ENCODE data around the gene PSMD12.

Gene PSMD12

GRCh38 chr17:67289181-67289876 is 77.0 kb downstream of the PSMD12 start:
- no peak overlapping the region for H3K27ac ChIP-seq
- no peaks in the 10 kb centered on the region for H4K20me1 ChIP-seq (ENCODE audit: insufficient read depth)
- H3K36me3 ChIP-seq (ENCODE audit: insufficient read depth): no peaks in the 10 kb centered on the region
- H3K4me1 ChIP-seq (ENCODE audit: low read depth, poor library complexity, severe bottlenecking): no peaks in the 10 kb centered on the region
- H3K9ac ChIP-seq: no peak overlapping the region
- H3K27me3 ChIP-seq (ENCODE audit: insufficient read depth, low read depth): no peaks in the 10 kb centered on the region
- no peak overlapping the region for H3K4me3 ChIP-seq (IDR thresholded peaks at IDR 0.05; ENCODE audit: insufficient read depth, low read depth, low read length)
- no peaks in the 10 kb centered on the region for H3K79me2 ChIP-seq (ENCODE audit: insufficient read depth, low read depth)
- no peak overlapping the region for H2AFZ ChIP-seq (ENCODE audit: low read depth)
- H3K4me2 ChIP-seq: no peak overlapping the region
- no peak for TF ChIP-seq CTCF (conservative IDR thresholded peaks at IDR 0.05; ENCODE audit: low read depth, low read length)
